NCI-H1417 (cell line): Measurements from ENCODE around the gene NFIA.
A peak's percentile ranks its signal among the peaks of the same experiment; 100 is the strongest.

Source experiments
- DNase-seq, 3 experiments: peaks; one replicate each; lab custom pipeline; 2025; lab: John Stamatoyannopoulos, UW

Gene NFIA

GRCh38 chr1:61183471-61184039, 101.2 kb downstream of the NFIA start:
- DNase-seq: no peak

GRCh38 chr1:61184040-61184713, 101.8 kb downstream of the NFIA start:
- peak in 2 of 3 experiments; percentile 6 to 7 for DNase-seq

GRCh38 chr1:61184714-61185106, 102.3 kb downstream of the NFIA start:
- DNase-seq: no peak

GRCh38 chr1:61186753-61187152, 104.4 kb downstream of the NFIA start:
- DNase-seq: no peak

GRCh38 chr1:61187352-61188086, 105.2 kb downstream of the NFIA start:
- DNase-seq: no peak

- DNase-seq: no peak
These were observed 107.8 kb downstream of the NFIA start for GRCh38 chr1:61190153-61190552.

- no peak for DNase-seq
These were observed 108.5 kb downstream of the NFIA start for GRCh38 chr1:61190618-61191432.

GRCh38 chr1:61191433-61191720, 109.0 kb downstream of the NFIA start:
- no peak for DNase-seq

GRCh38 chr1:61192663-61193330, 110.4 kb downstream of the NFIA start:
- no peak for DNase-seq

- no peak for DNase-seq
These were observed 111.4 kb downstream of the NFIA start for GRCh38 chr1:61193808-61194207.

- no peak for DNase-seq
These were observed 116.2 kb downstream of the NFIA start for GRCh38 chr1:61198554-61198953.

- no peak for DNase-seq
These were observed 118.7 kb downstream of the NFIA start for GRCh38 chr1:61201035-61201434.

GRCh38 chr1:61202854-61203598, 120.7 kb downstream of the NFIA start:
- no peak for DNase-seq

GRCh38 chr1:61204528-61204927, 122.2 kb downstream of the NFIA start:
- no peak for DNase-seq

GRCh38 chr1:61207416-61207815, 125.1 kb downstream of the NFIA start:
- peak in 1 of 3 experiments; percentile 5 for DNase-seq

GRCh38 chr1:61208172-61208571, 125.8 kb downstream of the NFIA start:
- no peak for DNase-seq

GRCh38 chr1:61208831-61209230, 126.5 kb downstream of the NFIA start:
- peak in 1 of 3 experiments; percentile 5 for DNase-seq

GRCh38 chr1:61210435-61211154, 128.2 kb downstream of the NFIA start:
- peak in 1 of 3 experiments; percentile 11 for DNase-seq

- DNase-seq: no peak
These were observed 131.1 kb downstream of the NFIA start for GRCh38 chr1:61213245-61214011.

GRCh38 chr1:61215119-61215518, 132.8 kb downstream of the NFIA start:
- no peak for DNase-seq
